Measurements from ENCODE around the gene CACFD1. TPM values are rescaled to one million over a fixed set of nuclear protein-coding genes. Genes with fewer than 3 reads are reported as not detected.

The CACFD1 gene
- total RNA-seq, 1 experiment from 2014 or later: 1.5 TPM

GRCh38 chr9:133419005-133419404 is 40.8 kb upstream of the CACFD1 start:
- intact Hi-C loops (cut with micrococcal nuclease): no loop called here
- Mint-ChIP-seq H3K4me1 (ENCODE audit: insufficient read depth, unreplicated experiment) (peaks cover 15% of the 10 kb centered on the region), H3K9me3 (ENCODE audit: unreplicated experiment) (no peaks in the 10 kb centered on the region), H3K27ac (ENCODE audit: low read depth, unreplicated experiment) (peak overlapping the region; percentile 70), H3K4me3 (ENCODE audit: unreplicated experiment) (peak overlapping the region; percentile 90), H3K27me3 (ENCODE audit: insufficient read depth, unreplicated experiment) (no peaks in the 10 kb centered on the region), H3K36me3 (ENCODE audit: insufficient read depth, unreplicated experiment) (peaks cover 21% of the 10 kb centered on the region)
- DNase-seq (ENCODE audit: unreplicated experiment): no peak
- TF ChIP-seq CTCF (IDR thresholded peaks at IDR 0.05; ENCODE audit: unreplicated experiment): no peak
- ChIA-PET POLR2A (interaction anchor here (0.7 to 3.1 kb wide), 9 partner anchors 18 to 388 kb away, joined by 3 to 18 read pairs (median 5); partner anchors contain the start of genes GTF3C5, MED22, RPL7A and STKLD1), CTCF (interaction anchor here (1.2 kb wide), 1 partner anchor 14 kb away, joined by 5 read pairs; no protein-coding TSS in a partner anchor)
- no TSS peak for BruUV-seq (replicated peaks)

- no peak overlapping the region for H3K4me3 Mint-ChIP-seq (ENCODE audit: unreplicated experiment)
- intact Hi-C loops (cut with micrococcal nuclease): no loop called here
- BruUV-seq (replicated peaks): no TSS peak
These were observed 39.4 kb upstream of the CACFD1 start for GRCh38 chr9:133420392-133420827.

GRCh38 chr9:133421615-133422542 is 37.9 kb upstream of the CACFD1 start, which contains the start of gene ADAMTS13:
ADAMTS13 (plus strand) TSS chr9:133422367; CDS start chr9:133422444, 77 bp downstream.
- H3K36me3 Mint-ChIP-seq (ENCODE audit: insufficient read depth, unreplicated experiment): no peaks in the 10 kb centered on the region
- intact Hi-C loops (cut with micrococcal nuclease): no loop called here
- H3K27me3 Mint-ChIP-seq (ENCODE audit: insufficient read depth, unreplicated experiment): peaks cover 27% of the 10 kb centered on the region
- no TSS peak for BruUV-seq (replicated peaks)
- peaks cover 7% of the 10 kb centered on the region for H3K4me1 Mint-ChIP-seq (ENCODE audit: insufficient read depth, unreplicated experiment)
- H3K27ac Mint-ChIP-seq (ENCODE audit: low read depth, unreplicated experiment): peak within 1 kb of the TSS; percentile 31
- no peak for DNase-seq (ENCODE audit: unreplicated experiment)
- POLR2A ChIA-PET: no interaction called here
- no peaks in the 10 kb centered on the region for H3K9me3 Mint-ChIP-seq (ENCODE audit: unreplicated experiment)
- CTCF ChIA-PET: interaction anchor here (0.6 kb wide), 1 partner anchor 175 kb away, joined by 4 read pairs; no protein-coding TSS in a partner anchor
- no peak for TF ChIP-seq CTCF (IDR thresholded peaks at IDR 0.05; ENCODE audit: unreplicated experiment)
- no peak within 1 kb of the TSS for H3K4me3 Mint-ChIP-seq (ENCODE audit: unreplicated experiment)

More at GRCh38 chr9:133420392-133420827, 39.4 kb upstream of the CACFD1 start:
- Mint-ChIP-seq H3K36me3 (ENCODE audit: insufficient read depth, unreplicated experiment) (peaks cover 7% of the 10 kb centered on the region), H3K27me3 (ENCODE audit: insufficient read depth, unreplicated experiment) (peaks cover 13% of the 10 kb centered on the region), H3K9me3 (ENCODE audit: unreplicated experiment) (no peaks in the 10 kb centered on the region), H3K4me1 (ENCODE audit: insufficient read depth, unreplicated experiment) (peaks cover 7% of the 10 kb centered on the region), H3K27ac (ENCODE audit: low read depth, unreplicated experiment) (no peak overlapping the region)
- no peak for TF ChIP-seq CTCF (IDR thresholded peaks at IDR 0.05; ENCODE audit: unreplicated experiment)
- no peak for DNase-seq (ENCODE audit: unreplicated experiment)
- ChIA-PET CTCF (interaction anchor here (0.7 to 1.7 kb wide), 2 partner anchors 12 to 25 kb away, joined by 4 read pairs; no protein-coding TSS in a partner anchor), POLR2A (interaction anchor here (1.2 kb wide), 1 partner anchor 44 kb away, joined by 5 read pairs; no protein-coding TSS in a partner anchor)

GRCh38 chr9:133423216-133423615 is 36.6 kb upstream of the CACFD1 start:
- Mint-ChIP-seq H3K9me3 (ENCODE audit: unreplicated experiment) (no peaks in the 10 kb centered on the region), H3K4me3 (ENCODE audit: unreplicated experiment) (no peak overlapping the region), H3K4me1 (ENCODE audit: insufficient read depth, unreplicated experiment) (peaks cover 7% of the 10 kb centered on the region), H3K27me3 (ENCODE audit: insufficient read depth, unreplicated experiment) (peaks cover 40% of the 10 kb centered on the region), H3K27ac (ENCODE audit: low read depth, unreplicated experiment) (no peak overlapping the region), H3K36me3 (ENCODE audit: insufficient read depth, unreplicated experiment) (no peaks in the 10 kb centered on the region)
- no peak for DNase-seq (ENCODE audit: unreplicated experiment)
- intact Hi-C loops (cut with micrococcal nuclease): no loop called here
- ChIA-PET POLR2A (no interaction called here), CTCF (interaction anchor here (0.7 kb wide), 1 partner anchor 21 kb away, joined by 3 read pairs; no protein-coding TSS in a partner anchor)
- no peak for TF ChIP-seq CTCF (IDR thresholded peaks at IDR 0.05; ENCODE audit: unreplicated experiment)
- BruUV-seq (replicated peaks): no TSS peak

All from MCF 10A (cell line).